ENCODE data around the gene WNK2. TPM values are rescaled to one million over a fixed set of nuclear protein-coding genes. Genes with fewer than 3 reads are reported as not detected.

The WNK2 gene
- total RNA-seq, 1 donor from 2014 or later, result 1.0 TPM

- no peak overlapping the region for H3K4me3 ChIP-seq (ENCODE audit: low read depth, low read length)
- no peak for DNase-seq (ENCODE audit: low read depth)
- TF ChIP-seq, protein P1, sequence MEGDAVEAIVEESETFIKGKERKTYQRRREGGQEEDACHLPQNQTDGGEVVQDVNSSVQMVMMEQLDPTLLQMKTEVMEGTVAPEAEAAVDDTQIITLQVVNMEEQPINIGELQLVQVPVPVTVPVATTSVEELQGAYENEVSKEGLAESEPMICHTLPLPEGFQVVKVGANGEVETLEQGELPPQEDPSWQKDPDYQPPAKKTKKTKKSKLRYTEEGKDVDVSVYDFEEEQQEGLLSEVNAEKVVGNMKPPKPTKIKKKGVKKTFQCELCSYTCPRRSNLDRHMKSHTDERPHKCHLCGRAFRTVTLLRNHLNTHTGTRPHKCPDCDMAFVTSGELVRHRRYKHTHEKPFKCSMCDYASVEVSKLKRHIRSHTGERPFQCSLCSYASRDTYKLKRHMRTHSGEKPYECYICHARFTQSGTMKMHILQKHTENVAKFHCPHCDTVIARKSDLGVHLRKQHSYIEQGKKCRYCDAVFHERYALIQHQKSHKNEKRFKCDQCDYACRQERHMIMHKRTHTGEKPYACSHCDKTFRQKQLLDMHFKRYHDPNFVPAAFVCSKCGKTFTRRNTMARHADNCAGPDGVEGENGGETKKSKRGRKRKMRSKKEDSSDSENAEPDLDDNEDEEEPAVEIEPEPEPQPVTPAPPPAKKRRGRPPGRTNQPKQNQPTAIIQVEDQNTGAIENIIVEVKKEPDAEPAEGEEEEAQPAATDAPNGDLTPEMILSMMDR (conservative IDR thresholded peaks at IDR 0.05; ENCODE audit: low read depth, low read length), result no peak
Measured at GRCh38 chr9:93166699-93167098, 17.2 kb upstream of the WNK2 start.

DNA sequence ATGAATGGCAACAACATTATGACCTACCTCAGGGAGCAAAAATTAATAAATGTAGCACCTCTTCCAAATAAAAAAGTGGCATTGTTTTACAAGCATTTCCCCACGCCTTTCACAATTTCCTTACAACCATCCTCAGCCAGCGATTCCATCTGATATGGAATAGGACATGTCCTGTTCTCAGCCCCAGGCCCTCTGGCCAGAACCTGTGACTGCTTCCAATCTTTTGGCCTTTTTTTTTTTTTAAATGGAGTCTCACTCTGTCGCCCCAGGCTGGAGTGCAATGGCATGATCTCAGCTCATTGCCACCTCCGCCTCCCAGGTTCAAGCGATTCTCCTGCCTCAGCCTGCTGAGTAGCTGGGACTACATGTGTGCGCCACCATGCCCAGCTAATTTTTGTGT, 16.8 kb upstream of the WNK2 start:
- no peak for DNase-seq (ENCODE audit: low read depth)
- no peak overlapping the region for H3K4me3 ChIP-seq (ENCODE audit: low read depth, low read length)
- TF ChIP-seq, protein P1 (conservative IDR thresholded peaks at IDR 0.05; ENCODE audit: low read depth, low read length), result no peak

DNA sequence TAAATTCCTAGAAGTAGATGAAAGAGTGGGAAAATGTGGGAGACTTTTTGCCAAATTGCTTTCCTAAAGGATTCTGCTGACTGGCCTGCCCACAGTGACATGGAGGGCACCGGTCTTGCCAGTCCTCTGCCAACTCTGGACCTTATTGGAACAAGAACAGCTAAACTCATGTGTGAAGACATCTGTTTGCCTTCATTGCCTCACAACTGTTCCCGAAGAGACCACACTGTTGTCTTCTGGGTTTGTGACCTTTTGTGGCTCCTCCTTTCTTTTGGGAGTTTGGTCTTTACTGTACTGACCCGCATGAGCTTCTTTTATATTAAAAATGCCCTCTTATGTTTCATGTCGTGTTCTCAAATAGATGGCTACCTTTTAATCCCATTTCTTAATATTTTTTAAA, 16.1 kb upstream of the WNK2 start:
- H3K4me3 ChIP-seq (ENCODE audit: low read depth, low read length), result no peak overlapping the region
- DNase-seq (ENCODE audit: low read depth), result no peak
- TF ChIP-seq, protein P1 (conservative IDR thresholded peaks at IDR 0.05; ENCODE audit: low read depth, low read length), result no peak

- TF ChIP-seq, protein P1 (conservative IDR thresholded peaks at IDR 0.05; ENCODE audit: low read depth, low read length), result no peak
- no peak for DNase-seq (ENCODE audit: low read depth)
- H3K4me3 ChIP-seq (ENCODE audit: low read depth, low read length), result no peak overlapping the region
Measured at GRCh38 chr9:93168581-93168980, 15.4 kb upstream of the WNK2 start.

DNA sequence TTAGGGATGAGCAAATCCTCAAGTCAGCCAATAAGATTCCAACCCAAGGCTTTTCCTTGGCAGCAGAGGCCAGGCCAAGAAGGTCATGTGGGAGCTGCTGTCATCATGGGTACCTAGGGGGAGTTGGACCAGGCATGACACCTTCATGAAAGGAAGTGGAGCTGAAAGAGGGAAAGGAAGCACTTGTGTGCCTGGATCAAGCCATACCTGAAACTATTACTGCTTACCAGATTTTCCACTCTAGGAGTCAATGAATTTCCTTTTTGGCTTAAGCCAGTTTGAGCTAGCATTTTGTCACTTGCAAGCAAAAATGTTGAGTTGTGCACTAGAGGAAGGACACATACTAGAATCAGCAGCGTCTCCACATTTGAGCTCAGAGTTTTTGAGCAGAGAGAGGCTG, 14.5 kb upstream of the WNK2 start:
- DNase-seq (ENCODE audit: low read depth), result no peak
- no peak overlapping the region for H3K4me3 ChIP-seq (ENCODE audit: low read depth, low read length)
- TF ChIP-seq, protein P1 (conservative IDR thresholded peaks at IDR 0.05; ENCODE audit: low read depth, low read length), result no peak

DNA sequence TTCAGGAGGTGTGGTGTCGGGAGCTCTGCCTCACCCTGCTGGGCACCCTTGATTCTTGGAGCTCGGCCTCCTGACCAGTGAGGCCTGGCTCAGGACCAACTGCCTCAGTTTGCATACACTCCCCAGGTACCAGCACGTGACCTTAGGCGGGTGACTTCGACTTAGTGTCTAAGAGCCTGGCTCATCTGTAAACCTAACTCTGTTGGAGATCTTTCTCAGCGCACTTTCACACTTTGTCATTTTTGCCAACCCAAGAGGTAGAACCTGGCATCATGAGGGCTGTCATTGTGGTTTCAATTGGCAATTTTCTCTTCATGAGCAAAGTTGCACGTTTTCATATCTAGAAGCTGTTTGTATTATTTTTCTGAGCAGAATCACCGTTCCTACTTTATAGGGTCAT, 13.4 kb upstream of the WNK2 start:
- TF ChIP-seq, protein P1 (conservative IDR thresholded peaks at IDR 0.05; ENCODE audit: low read depth, low read length), result no peak
- DNase-seq (ENCODE audit: low read depth), result no peak
- H3K4me3 ChIP-seq (ENCODE audit: low read depth, low read length), result no peak overlapping the region

- TF ChIP-seq, protein P1 (conservative IDR thresholded peaks at IDR 0.05; ENCODE audit: low read depth, low read length), result no peak
- no peak overlapping the region for H3K4me3 ChIP-seq (ENCODE audit: low read depth, low read length)
- no peak for DNase-seq (ENCODE audit: low read depth)
Measured at GRCh38 chr9:93171261-93171990, 12.5 kb upstream of the WNK2 start.
